Keratinocyte (primary cell): ENCODE measurements around the gene PAXIP1. TPM values are rescaled to one million over a fixed set of nuclear protein-coding genes. Genes with fewer than 3 reads are reported as not detected.

Source experiments
- DNase-seq: peaks from one replicate; pipeline ENCODE4 v3.0.0-alpha.2; 2011; ENCODE audit warnings: low read depth, missing footprints, low spot score
- FAIRE-seq: peaks from 2 replicates; lab custom pipeline; 2011; peaks lifted over from hg19 to GRCh38; lab: Jason Lieb, UNC
- H2AFZ ChIP-seq: 2 replicates; pipeline ENCODE4 v1.6.0; 2012; ENCODE audit warnings: low read length, control low read depth, inconsistent platforms; ENCODE audit not compliant: control insufficient read depth
- H3K27ac ChIP-seq: 2 replicates; pipeline ENCODE4 v1.5.1; 2011; ENCODE audit warnings: low read length; ENCODE audit not compliant: control insufficient read depth, insufficient read depth
- H3K27me3 ChIP-seq: 3 replicates; pipeline ENCODE4 v1.6.0; 2011; ENCODE audit warnings: low read length; ENCODE audit not compliant: control insufficient read depth, insufficient read depth; ENCODE audit errors: extremely low read depth
- H3K36me3 ChIP-seq, 2 experiments: 2 replicates in 1 of 2; 3 replicates in 1 of 2; pipeline ENCODE4 v1.5.1; 2011; ENCODE audit warnings: low read length in 2 of 2, mild to moderate bottlenecking in 1 of 2; ENCODE audit not compliant: control insufficient read depth in 2 of 2, insufficient read depth in 2 of 2; ENCODE audit errors: extremely low read depth in 1 of 2
- H3K4me1 ChIP-seq: 3 replicates; pipeline ENCODE4 v1.5.1; 2011; ENCODE audit warnings: low read length; ENCODE audit not compliant: control insufficient read depth, insufficient read depth; ENCODE audit errors: extremely low read depth
- H3K4me2 ChIP-seq: 3 replicates; pipeline ENCODE4 v1.6.0; 2011; ENCODE audit warnings: low read depth, low read length; ENCODE audit not compliant: control insufficient read depth, insufficient read depth; ENCODE audit errors: extremely low read depth
- H3K4me3 ChIP-seq, 3 experiments: fragments of 200-600 bp in 1 of 3; sonication (generic) in 1 of 3; 2 replicates in 2 of 3; 3 replicates in 1 of 3; pipeline ENCODE4 v1.5.1; 2011 to 2016; ENCODE audit warnings: low read length in 3 of 3, mild to moderate bottlenecking in 3 of 3, control low read depth in 2 of 3, inconsistent platforms in 1 of 3, low read depth in 1 of 3, mixed read lengths in 1 of 3, mixed run types in 1 of 3, moderate library complexity in 1 of 3; ENCODE audit not compliant: control insufficient read depth in 2 of 3, insufficient read depth in 2 of 3; ENCODE audit errors: extremely low read depth in 1 of 3
- H3K79me2 ChIP-seq: 2 replicates; pipeline ENCODE4 v1.6.0; 2012; ENCODE audit warnings: low read length; ENCODE audit not compliant: control insufficient read depth, insufficient read depth
- H3K9ac ChIP-seq: 3 replicates; pipeline ENCODE4 v1.6.0; 2011; ENCODE audit warnings: low read length; ENCODE audit not compliant: control insufficient read depth, insufficient read depth; ENCODE audit errors: extremely low read depth
- H3K9me1 ChIP-seq: 3 replicates; pipeline ENCODE4 v1.6.0; 2011; ENCODE audit warnings: low read length; ENCODE audit not compliant: control insufficient read depth, insufficient read depth; ENCODE audit errors: extremely low read depth
- H3K9me3 ChIP-seq: 2 replicates; pipeline ENCODE4 v1.5.1; 2012; ENCODE audit warnings: low read depth, low read length; ENCODE audit not compliant: control insufficient read depth
- H4K20me1 ChIP-seq: 3 replicates; pipeline ENCODE4 v1.6.0; 2011; ENCODE audit warnings: low read length; ENCODE audit not compliant: control insufficient read depth, insufficient read depth; ENCODE audit errors: extremely low read depth
- CTCF ChIP-seq, 3 experiments: IDR thresholded peaks in 1 of 3; conservative IDR thresholded peaks in 1 of 3; optimal IDR thresholded peaks in 1 of 3; 2 replicates in 2 of 3; 3 replicates in 1 of 3; pipeline versions ENCODE3 to v1.5.1; 2011; ENCODE audit warnings: low read length in 3 of 3, mild to moderate bottlenecking in 3 of 3, moderate library complexity in 2 of 3, control low read depth in 1 of 3, inconsistent platforms in 1 of 3; ENCODE audit not compliant: insufficient read depth in 2 of 3; ENCODE audit errors: extremely low read depth in 1 of 3
- EZH2 ChIP-seq: IDR thresholded peaks from one replicate; pipeline ENCODE4 v1.6.1; 2012; ENCODE audit warnings: inconsistent platforms, mild to moderate bottlenecking, low read length, moderate library complexity
- dilution Hi-C: fragments of 300-500 bp; cut with MboI; formaldehyde crosslinking; loops from one replicate; pipeline ENCODE4 v1.7.0; 2020; ENCODE audit warnings: low sequenced_read_pairs; ENCODE audit not compliant: extremely low pct_ligation_motif_present
- polyA plus RNA-seq, 5 experiments: library from polyadenylated mRNA; depleted of rRNA in 3 of 5; stranded (reverse) in 3 of 5; stranded (forward) in 1 of 5; unstranded in 1 of 5; fragments of >200 nt; gene quantifications; 1 replicate in 1 of 5; 2 replicates in 3 of 5; 3 replicates in 1 of 5; pipeline versions ENCODE4 v1.2.1 to v1.2.3, GENCODE V29; 2011 to 2012; ENCODE audit warnings: missing spikeins in 2 of 5, low read depth in 1 of 5, low replicate concordance in 1 of 5

Gene PAXIP1
- polyA plus RNA-seq, 1 donor (not counting 4 experiments of a cell fraction or from before 2014, with no cell fraction given) = 9.4 TPM

DNA sequence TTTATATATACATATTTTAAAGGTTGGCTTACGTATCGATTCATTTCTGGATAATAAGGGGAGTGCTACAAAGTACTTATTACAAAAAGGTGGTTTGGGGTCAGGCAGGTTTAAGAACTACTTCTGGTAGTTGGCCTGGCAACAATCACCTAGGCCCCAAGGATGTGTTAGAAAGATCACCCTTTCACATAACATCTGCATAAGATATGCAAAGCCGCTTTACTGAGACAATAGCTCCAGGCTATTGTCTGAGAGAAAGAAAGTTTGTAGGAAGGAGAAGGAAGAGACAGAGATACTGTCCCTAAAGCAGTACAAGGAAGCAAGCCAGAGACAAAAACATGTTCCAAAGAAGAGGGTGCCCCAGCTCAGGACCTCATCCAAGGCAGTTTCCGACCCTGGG lies 6.2 kb downstream of the PAXIP1 start:
- dilution Hi-C loops = no loop called here
- no peak overlapping the region for H3K4me3 ChIP-seq
- FAIRE-seq (no peak), DNase-seq (no peak)
- TF ChIP-seq EZH2 (no peak), CTCF (optimal IDR thresholded peaks at IDR 0.05 in 1 of 3, IDR thresholded peaks at IDR 0.05 in 1 of 3, conservative IDR thresholded peaks at IDR 0.05 in 1 of 3; ENCODE audit: extremely low read depth in 1 of 3, insufficient read depth in 2 of 3, low read length in 3 of 3) (no peak)
- H3K36me3 ChIP-seq = peaks cover 6 to 8% of the 10 kb centered on the region in 2 experiments
- H3K4me2 ChIP-seq = no peak overlapping the region
- no peaks in the 10 kb centered on the region for H3K9me3 ChIP-seq
- no peak overlapping the region for H3K27ac ChIP-seq
- H3K9me1 ChIP-seq = peaks cover 5% of the 10 kb centered on the region
- H3K27me3 ChIP-seq = no peaks in the 10 kb centered on the region
- H3K79me2 ChIP-seq = peaks cover 37% of the 10 kb centered on the region
- no peaks in the 10 kb centered on the region for H4K20me1 ChIP-seq
- H2AFZ ChIP-seq = no peak overlapping the region
- H3K9ac ChIP-seq = no peak overlapping the region
- peaks cover 11% of the 10 kb centered on the region for H3K4me1 ChIP-seq

GRCh38 chr7:154996101-154996500 lies 6.8 kb downstream of the PAXIP1 start:
- Histone ChIP-seq H3K36me3 (peaks cover 6 to 8% of the 10 kb centered on the region in 2 experiments), H3K4me2 (no peak overlapping the region), H3K27ac (no peak overlapping the region), H3K9me1 (peaks cover 5% of the 10 kb centered on the region), H4K20me1 (no peaks in the 10 kb centered on the region), H3K27me3 (no peaks in the 10 kb centered on the region), H3K4me3 (no peak overlapping the region), H3K9me3 (no peaks in the 10 kb centered on the region), H3K9ac (no peak overlapping the region), H2AFZ (no peak overlapping the region), H3K79me2 (peaks cover 32% of the 10 kb centered on the region), H3K4me1 (peaks cover 11% of the 10 kb centered on the region)
- DNase-seq = no peak
- TF ChIP-seq CTCF (optimal IDR thresholded peaks at IDR 0.05 in 1 of 3, IDR thresholded peaks at IDR 0.05 in 1 of 3, conservative IDR thresholded peaks at IDR 0.05 in 1 of 3; ENCODE audit: extremely low read depth in 1 of 3, insufficient read depth in 2 of 3, low read length in 3 of 3) = no peak
- TF ChIP-seq EZH2 = no peak
- FAIRE-seq = no peak
- dilution Hi-C loops = no loop called here
